Retina (tissue), 1 donor: ENCODE results near the gene IHH.

Source experiments
- DNase-seq: peaks from one replicate; pipeline ENCODE4 v3.0.0-alpha.2; 2016

The IHH gene

GRCh38 chr2:219018286-219018685 lies 42.4 kb downstream of the IHH start:
- DNase-seq: no peak

GRCh38 chr2:219017201-219017931 lies 43.4 kb downstream of the IHH start:
- no peak for DNase-seq

- DNase-seq: no peak
Measured at GRCh38 chr2:219016721-219017120, 44.0 kb downstream of the IHH start.

GRCh38 chr2:219010873-219011272 lies 49.8 kb downstream of the IHH start:
- no peak for DNase-seq

- no peak for DNase-seq
Measured at GRCh38 chr2:219010162-219010756, 50.5 kb downstream of the IHH start.

- DNase-seq: no peak
Measured at GRCh38 chr2:219009294-219009693, 51.4 kb downstream of the IHH start.
